HG02938 (cell line): ENCODE results near the gene C17orf113.

Experiments used
- ATAC-seq: cut with Tn5 transposase; IDR thresholded peaks from one replicate; pipeline ENCODE4 v1.9.1; 2021; ENCODE audit warnings: mild to moderate bottlenecking, moderate library complexity; ENCODE audit not compliant: unreplicated experiment

The C17orf113 gene

GRCh38 chr17:42050393-42051012 lies at the start of gene C17orf113:
Gene C17orf113 (minus strand): TSS chr17:42050601. CDS start chr17:42043376, 7,225 bp downstream.
- no peak for ATAC-seq

GRCh38 chr17:42098730-42099399 lies 48.5 kb upstream of the C17orf113 start:
- ATAC-seq = no peak

- ATAC-seq = no peak
Observed at GRCh38 chr17:42097691-42098631, 47.6 kb upstream of the C17orf113 start, which contains the start of gene ZNF385C. Gene ZNF385C (minus strand): TSS chr17:42098473. CDS start chr17:42063056, 35,417 bp downstream.

GRCh38 chr17:42096360-42097111 lies 46.1 kb upstream of the C17orf113 start:
- no peak for ATAC-seq

GRCh38 chr17:42094375-42095069 lies 44.1 kb upstream of the C17orf113 start:
- no peak for ATAC-seq

- no peak for ATAC-seq
Observed at GRCh38 chr17:42092939-42093338, 42.5 kb upstream of the C17orf113 start.

GRCh38 chr17:42090964-42091790 lies 40.8 kb upstream of the C17orf113 start:
- no peak for ATAC-seq

- ATAC-seq = no peak
Observed at GRCh38 chr17:42088736-42089135, 38.3 kb upstream of the C17orf113 start.

- no peak for ATAC-seq
Observed at GRCh38 chr17:42087736-42088705, 37.6 kb upstream of the C17orf113 start.

- no peak for ATAC-seq
Observed at GRCh38 chr17:42087042-42087701, 36.8 kb upstream of the C17orf113 start.

- ATAC-seq = no peak
Observed at GRCh38 chr17:42081516-42082129, 31.2 kb upstream of the C17orf113 start.

- no peak for ATAC-seq
Observed at GRCh38 chr17:42079541-42079940, 29.1 kb upstream of the C17orf113 start.

GRCh38 chr17:42078396-42079043 lies 28.1 kb upstream of the C17orf113 start:
- no peak for ATAC-seq

- no peak for ATAC-seq
Observed at GRCh38 chr17:42077755-42078154, 27.4 kb upstream of the C17orf113 start.

- ATAC-seq = no peak
Observed at GRCh38 chr17:42076797-42077559, 26.6 kb upstream of the C17orf113 start.

- no peak for ATAC-seq
Observed at GRCh38 chr17:42075789-42076188, 25.4 kb upstream of the C17orf113 start.
